Activated T-cell treated with anti-CD3 and anti-CD28 coated beads, Interleukin-2, amount 50 U/mL, for 24 hours (primary cell): ENCODE data around the gene CCL5.

Experiments used
- DNase-seq: peaks from one replicate; pipeline ENCODE4 v3.0.0-alpha.2; 2020
- H3K27ac Mint-ChIP-seq: 2 replicates; pipeline ENCODE4 v1.8.0; 2020; ENCODE audit warnings: mild to moderate bottlenecking, mixed read lengths
- H3K27me3 Mint-ChIP-seq: 2 replicates; pipeline ENCODE4 v1.8.0; 2020; ENCODE audit warnings: mixed read lengths
- H3K36me3 Mint-ChIP-seq: 2 replicates; pipeline ENCODE4 v1.8.0; 2020; ENCODE audit warnings: low read depth, mixed read lengths
- H3K4me1 Mint-ChIP-seq: 2 replicates; pipeline ENCODE4 v1.8.0; 2020; ENCODE audit warnings: low read depth, mixed read lengths
- H3K4me3 Mint-ChIP-seq: 2 replicates; pipeline ENCODE4 v1.8.0; 2020; ENCODE audit warnings: mild to moderate bottlenecking, moderate library complexity, mixed read lengths
- H3K9me3 Mint-ChIP-seq: 2 replicates; pipeline ENCODE4 v1.8.0; 2020; ENCODE audit warnings: mixed read lengths

CCL5 gene

DNA sequence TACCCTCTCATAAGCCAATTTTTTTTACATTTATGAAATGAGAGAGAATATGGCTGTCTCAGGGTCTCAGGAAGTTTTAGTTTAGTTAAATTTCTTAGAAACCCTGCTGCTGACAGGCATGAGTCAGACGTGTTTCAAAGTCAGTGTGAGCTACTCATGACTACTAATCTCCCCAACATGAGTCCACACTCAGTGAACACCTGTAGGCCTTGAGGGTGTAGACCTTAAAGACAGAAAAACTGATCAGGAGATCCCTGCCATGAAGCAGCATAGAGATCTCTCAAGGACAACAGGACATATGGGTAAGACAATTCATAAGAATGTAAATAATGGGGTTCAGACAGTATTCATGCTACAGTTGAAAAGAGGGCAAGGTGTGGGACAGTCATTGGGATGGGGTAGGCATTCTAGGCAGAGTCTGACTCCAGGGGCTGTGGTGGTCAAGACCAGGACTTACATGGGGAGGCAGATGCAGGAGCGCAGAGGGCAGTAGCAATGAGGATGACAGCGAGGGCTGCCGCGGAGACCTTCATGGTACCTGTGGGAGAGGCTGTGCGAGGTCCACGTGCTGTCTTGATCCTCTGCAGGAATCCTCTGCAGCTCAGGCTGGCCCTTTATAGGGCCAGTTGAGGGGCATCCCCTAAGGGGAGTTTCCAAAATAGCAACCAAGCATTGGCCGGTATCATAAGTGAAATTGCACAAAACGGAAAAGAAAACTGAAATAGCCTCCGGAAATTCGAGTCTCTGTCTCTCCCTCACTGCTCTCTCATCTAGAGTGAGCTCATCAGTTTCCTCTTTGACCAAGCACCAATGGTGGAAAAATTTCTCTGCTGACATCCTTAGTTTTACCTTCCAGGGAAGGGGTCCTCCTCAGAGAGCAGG is at the start of gene CCL5:
CCL5 (minus strand) TSS at position 588 of the 882 bp plus-strand sequence.
- Mint-ChIP-seq H3K9me3 (no peaks in the 10 kb centered on the region), H3K4me1 (peaks cover 64% of the 10 kb centered on the region), H3K27ac (peak within 1 kb of the TSS; percentile 96), H3K4me3 (peak within 1 kb of the TSS; percentile 77), H3K36me3 (peaks cover 14% of the 10 kb centered on the region), H3K27me3 (no peaks in the 10 kb centered on the region)
- peak; percentile 67 for DNase-seq

DNA sequence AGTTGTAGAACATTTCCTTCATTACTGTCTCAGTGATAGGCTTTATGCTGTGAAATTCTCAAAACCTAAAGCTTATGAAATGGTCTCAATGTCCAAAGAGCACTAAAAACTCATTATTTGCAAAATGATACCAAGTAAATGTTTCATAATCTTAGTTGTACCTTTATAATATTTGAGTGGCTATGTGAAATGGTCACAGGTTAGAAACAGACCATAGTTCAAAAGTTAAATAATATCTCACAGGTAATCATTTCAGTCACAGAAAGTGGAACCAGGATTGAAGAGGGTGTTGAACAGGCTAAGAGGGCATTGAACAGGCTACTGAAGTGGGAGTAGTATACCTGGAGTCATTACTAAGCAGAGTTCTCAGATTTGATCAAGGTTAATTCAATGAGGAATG is 47.6 kb upstream of the CCL5 start:
- Mint-ChIP-seq H3K27me3 (no peaks in the 10 kb centered on the region), H3K27ac (no peak overlapping the region), H3K36me3 (peaks cover 5% of the 10 kb centered on the region), H3K9me3 (no peaks in the 10 kb centered on the region), H3K4me1 (peaks cover 33% of the 10 kb centered on the region), H3K4me3 (no peak overlapping the region)
- no peak for DNase-seq

DNA sequence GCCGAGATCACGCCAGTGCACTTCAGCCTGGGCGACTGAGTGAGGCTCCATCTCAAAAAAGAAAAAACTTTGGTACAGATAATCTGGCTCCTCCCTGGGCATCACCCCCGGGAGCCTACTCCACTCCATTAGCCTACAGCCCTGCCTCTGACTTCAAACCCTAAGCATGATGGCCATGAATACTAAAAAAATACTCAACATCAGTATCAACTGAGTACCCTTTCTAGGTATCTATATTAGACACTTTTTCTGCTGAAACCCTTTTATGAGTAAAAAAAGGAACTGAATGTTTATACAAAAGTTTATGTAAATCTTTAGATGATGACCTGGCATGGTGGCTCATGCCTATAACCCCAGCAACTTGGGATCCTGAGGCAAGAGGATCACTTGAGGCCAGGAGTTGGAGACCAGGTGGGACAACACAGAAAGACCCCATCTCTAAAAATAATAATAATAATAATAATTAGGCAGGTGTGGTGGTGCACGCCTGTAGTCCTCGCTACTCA is 43.5 kb upstream of the CCL5 start:
- no peaks in the 10 kb centered on the region for H3K9me3 Mint-ChIP-seq
- H3K4me3 Mint-ChIP-seq: no peak overlapping the region
- H3K36me3 Mint-ChIP-seq: peaks cover 4% of the 10 kb centered on the region

DNA sequence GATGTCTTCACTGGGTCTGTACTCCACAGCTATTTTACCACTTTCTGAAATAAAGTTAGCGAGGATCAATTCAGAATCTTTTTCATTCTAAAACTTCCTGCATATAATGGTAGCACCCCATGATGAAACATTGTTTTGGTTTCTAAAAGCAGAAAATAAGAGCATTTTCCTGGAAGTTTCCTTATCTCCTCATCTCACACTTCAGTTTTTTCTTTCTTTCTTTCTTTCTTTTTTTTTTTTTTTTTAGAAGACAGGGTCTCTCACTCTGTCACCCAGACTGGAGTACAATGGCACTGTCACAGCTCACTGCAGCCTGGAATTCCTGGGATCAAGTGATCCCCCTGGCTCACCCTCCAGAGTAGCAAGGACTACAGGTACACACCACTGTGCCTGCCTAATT is 40.1 kb upstream of the CCL5 start:
- no peak overlapping the region for H3K4me3 Mint-ChIP-seq
- no peaks in the 10 kb centered on the region for H3K27me3 Mint-ChIP-seq
- H3K36me3 Mint-ChIP-seq: peaks cover 4% of the 10 kb centered on the region
- no peak overlapping the region for H3K27ac Mint-ChIP-seq
- no peaks in the 10 kb centered on the region for H3K9me3 Mint-ChIP-seq
- H3K4me1 Mint-ChIP-seq: peaks cover 29% of the 10 kb centered on the region
- DNase-seq: no peak

More for the DNA sequence above, 43.5 kb upstream of the CCL5 start:
- Mint-ChIP-seq H3K4me1 (peaks cover 29% of the 10 kb centered on the region), H3K27ac (no peak overlapping the region), H3K27me3 (no peaks in the 10 kb centered on the region)
- no peak for DNase-seq

DNA sequence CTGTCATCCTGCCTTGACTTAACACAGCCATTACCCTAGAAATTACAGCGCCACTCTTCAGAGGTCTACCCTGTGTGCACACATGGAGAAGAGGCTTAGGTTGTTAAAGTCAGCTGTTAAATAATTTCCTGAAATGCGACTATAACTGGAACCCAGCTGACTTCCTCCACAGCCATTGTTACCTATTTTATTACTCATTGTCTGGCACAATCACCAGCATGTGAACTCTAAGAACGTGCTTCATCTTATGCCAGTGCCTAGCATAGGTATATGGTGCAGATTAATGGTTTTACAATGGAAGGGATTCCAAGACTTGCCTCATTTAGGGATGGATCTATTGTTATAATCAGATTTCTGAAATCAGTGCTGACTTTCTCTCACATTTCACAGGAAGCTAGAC is 38.5 kb upstream of the CCL5 start:
- H3K9me3 Mint-ChIP-seq: no peaks in the 10 kb centered on the region
- H3K27me3 Mint-ChIP-seq: no peaks in the 10 kb centered on the region
- H3K36me3 Mint-ChIP-seq: peaks cover 4% of the 10 kb centered on the region
- no peak overlapping the region for H3K27ac Mint-ChIP-seq
- DNase-seq: no peak
- no peak overlapping the region for H3K4me3 Mint-ChIP-seq
- peaks cover 32% of the 10 kb centered on the region for H3K4me1 Mint-ChIP-seq

DNA sequence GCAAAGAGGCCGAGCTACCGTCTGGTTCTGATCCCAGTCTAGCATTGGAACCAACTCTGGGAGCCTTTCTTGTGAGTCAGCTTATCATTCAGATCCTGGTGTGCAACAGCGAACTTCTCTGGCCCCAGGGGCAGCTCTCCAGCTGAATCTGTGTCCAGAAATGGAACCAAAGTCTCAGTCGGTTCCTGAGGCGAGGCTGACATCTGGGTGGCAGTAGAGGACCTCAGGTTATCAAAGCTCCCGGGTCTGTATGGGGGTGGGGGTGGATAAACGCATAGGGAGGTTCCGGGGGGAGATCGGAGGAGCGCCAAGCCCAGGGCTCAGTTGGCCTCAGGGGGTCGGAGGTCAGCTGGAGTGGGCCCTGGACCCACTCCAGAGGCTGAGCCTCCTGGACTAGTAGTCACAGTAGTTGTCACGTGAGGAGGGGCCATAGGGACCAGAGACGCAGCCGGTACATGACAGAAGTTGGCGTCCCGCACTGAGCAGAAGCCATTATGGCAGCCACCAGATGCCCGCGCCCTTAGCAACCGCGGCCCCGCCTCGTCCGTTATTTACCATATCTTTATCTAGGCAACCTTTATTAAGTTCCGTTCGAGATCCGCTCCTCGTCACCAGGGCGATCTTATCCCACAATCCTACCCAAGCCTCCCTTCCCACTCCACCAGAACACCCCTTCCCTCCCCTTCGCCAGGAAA is 37.5 kb upstream of the CCL5 start:
- no peak overlapping the region for H3K27ac Mint-ChIP-seq
- H3K4me3 Mint-ChIP-seq: no peak overlapping the region

DNA sequence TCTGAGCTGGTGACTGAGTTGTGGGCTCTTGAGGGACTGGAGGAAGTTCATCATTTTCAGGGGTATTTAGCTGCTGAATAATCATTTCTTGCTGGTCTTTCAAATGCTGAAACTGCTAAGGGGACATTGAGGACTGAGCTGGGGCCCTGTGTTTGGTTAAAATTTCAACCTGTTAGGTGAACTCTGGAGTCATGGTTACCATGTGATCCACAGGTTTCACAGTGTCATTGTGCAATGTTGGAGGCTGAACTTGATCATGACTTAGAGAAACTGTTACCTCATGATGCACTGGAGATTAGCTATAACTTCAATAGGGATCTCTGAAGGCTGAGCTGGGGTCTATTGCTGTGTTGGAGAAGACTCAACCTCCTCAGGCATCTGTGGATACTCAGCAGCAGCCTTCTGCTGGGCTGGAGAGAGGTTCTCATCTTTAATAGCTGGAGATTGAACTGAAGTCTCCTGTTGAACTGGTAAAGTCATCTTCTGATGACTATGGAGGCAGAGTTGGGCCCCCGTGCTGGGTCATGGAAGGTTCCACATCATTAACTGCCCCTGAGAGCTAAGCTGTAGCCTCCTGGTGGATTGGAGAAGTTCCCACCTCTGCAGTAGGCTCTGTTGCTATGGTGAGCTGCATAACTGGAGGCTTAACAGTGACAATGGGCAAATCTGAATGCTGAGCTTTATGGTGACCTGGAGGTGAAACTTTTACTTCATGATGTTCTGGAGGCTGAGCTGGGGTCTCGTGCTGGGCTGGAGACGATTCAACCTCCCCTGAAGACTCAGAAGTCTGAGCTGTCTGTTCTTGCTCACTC is 35.2 kb upstream of the CCL5 start:
- Mint-ChIP-seq H3K4me3 (no peak overlapping the region), H3K4me1 (peaks cover 32% of the 10 kb centered on the region), H3K27me3 (no peaks in the 10 kb centered on the region), H3K9me3 (no peaks in the 10 kb centered on the region), H3K36me3 (no peaks in the 10 kb centered on the region), H3K27ac (no peak overlapping the region)
- no peak for DNase-seq

More for the DNA sequence above, 37.5 kb upstream of the CCL5 start:
- H3K4me1 Mint-ChIP-seq: peaks cover 37% of the 10 kb centered on the region
- peaks cover 1% of the 10 kb centered on the region for H3K36me3 Mint-ChIP-seq
- no peaks in the 10 kb centered on the region for H3K27me3 Mint-ChIP-seq
- DNase-seq: no peak
- H3K9me3 Mint-ChIP-seq: no peaks in the 10 kb centered on the region

DNA sequence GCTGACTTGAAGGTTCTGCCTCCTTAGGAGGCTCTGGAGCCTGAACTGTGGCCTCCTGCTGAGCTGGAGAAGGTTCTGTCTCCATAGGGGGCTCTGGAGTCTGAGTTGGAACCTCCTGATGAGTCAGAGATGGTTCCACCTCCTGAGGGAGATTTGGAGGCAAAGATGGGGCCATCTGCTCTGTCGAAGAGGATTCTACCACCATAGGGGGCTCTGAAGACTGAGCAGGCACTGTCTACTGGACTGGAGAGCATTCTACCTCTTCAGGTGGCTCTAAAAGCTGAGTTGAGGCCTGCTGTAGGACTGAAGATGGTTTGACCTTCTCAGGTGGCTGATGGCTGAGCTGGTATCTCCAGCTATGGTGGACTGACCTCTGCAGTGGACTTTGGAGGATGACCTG is 34.2 kb upstream of the CCL5 start:
- peaks cover 23% of the 10 kb centered on the region for H3K4me1 Mint-ChIP-seq
- H3K4me3 Mint-ChIP-seq: no peak overlapping the region

DNA sequence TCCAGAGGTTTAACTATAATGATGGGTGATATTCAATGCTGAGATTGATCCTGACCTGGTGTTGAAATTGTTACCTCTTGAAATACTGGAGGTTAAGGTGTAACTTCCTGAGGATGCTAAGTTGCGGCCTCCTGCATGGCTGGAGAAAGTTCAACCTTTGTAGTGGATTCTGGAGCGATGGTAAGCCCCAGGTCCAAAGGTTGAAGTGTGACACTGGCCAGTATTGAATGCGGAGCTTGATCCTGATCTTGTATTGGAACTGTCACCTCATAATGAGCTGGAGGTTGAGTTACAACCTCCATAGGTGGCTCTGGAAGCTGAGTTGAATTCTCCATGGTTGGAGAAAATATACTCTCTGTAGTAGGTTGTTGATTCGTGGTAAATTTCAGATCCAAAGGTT is 33.4 kb upstream of the CCL5 start:
- H3K27me3 Mint-ChIP-seq: no peaks in the 10 kb centered on the region
- H3K4me1 Mint-ChIP-seq: peaks cover 23% of the 10 kb centered on the region
- H3K9me3 Mint-ChIP-seq: no peaks in the 10 kb centered on the region
- H3K27ac Mint-ChIP-seq: no peak overlapping the region
- H3K36me3 Mint-ChIP-seq: no peaks in the 10 kb centered on the region
- no peak for DNase-seq
- no peak overlapping the region for H3K4me3 Mint-ChIP-seq

More for the DNA sequence above, 34.2 kb upstream of the CCL5 start:
- H3K27me3 Mint-ChIP-seq: no peaks in the 10 kb centered on the region
- no peak for DNase-seq
- no peak overlapping the region for H3K27ac Mint-ChIP-seq
- no peaks in the 10 kb centered on the region for H3K9me3 Mint-ChIP-seq
- no peaks in the 10 kb centered on the region for H3K36me3 Mint-ChIP-seq

DNA sequence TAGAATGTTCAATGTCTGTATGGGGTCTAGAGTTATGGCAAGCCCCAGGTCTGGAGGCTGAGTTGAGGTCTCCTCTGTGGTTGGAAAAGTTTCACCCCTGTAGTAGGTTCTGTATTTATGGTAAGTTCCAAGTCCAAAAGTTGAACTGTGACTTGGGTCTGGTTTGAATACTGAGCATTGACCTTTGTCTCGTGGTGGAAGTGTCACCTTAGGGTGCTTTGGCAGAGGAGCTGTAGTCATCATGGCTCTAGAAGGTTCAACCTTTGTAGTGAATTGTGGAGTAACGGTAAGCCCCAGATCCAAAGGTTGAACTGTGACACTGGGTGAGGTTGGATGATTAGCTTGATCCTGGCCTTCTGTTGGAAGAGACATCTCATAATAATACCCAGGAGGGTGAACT is 32.8 kb upstream of the CCL5 start:
- Mint-ChIP-seq H3K9me3 (no peaks in the 10 kb centered on the region), H3K4me3 (no peak overlapping the region), H3K36me3 (no peaks in the 10 kb centered on the region), H3K27me3 (no peaks in the 10 kb centered on the region), H3K4me1 (peaks cover 19% of the 10 kb centered on the region), H3K27ac (no peak overlapping the region)
- DNase-seq: no peak

DNA sequence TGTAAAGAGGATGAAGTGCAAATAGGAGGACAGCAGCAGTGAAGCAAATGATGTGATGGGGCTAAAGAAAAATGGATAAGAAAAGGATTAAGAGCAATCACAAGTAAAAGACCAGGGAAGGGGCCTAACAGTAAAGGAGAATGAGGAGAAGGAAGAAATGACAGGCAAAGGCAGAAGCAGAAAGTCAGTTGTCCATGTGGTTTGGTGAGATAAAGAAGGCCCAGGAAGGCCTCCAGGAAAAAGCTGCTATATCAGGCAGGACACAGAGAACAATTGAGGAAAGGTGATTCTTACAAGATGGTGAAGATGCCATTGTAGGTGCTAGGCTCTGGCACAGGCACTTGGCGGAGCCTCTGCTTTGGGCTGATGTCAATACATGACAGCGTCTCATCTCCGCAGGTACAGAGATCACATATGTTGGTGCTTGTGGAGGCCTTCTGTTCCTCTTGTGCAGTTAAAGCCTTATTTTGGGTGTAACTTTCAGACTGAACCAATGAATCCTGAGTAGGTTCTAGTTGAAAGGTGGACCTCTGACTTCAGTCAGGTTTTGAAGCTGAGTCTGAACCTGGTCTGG is 32.3 kb upstream of the CCL5 start:
- no peaks in the 10 kb centered on the region for H3K9me3 Mint-ChIP-seq
- H3K36me3 Mint-ChIP-seq: no peaks in the 10 kb centered on the region
- no peaks in the 10 kb centered on the region for H3K27me3 Mint-ChIP-seq
- DNase-seq: no peak
- H3K27ac Mint-ChIP-seq: no peak overlapping the region
- no peak overlapping the region for H3K4me3 Mint-ChIP-seq
- H3K4me1 Mint-ChIP-seq: peaks cover 19% of the 10 kb centered on the region

DNA sequence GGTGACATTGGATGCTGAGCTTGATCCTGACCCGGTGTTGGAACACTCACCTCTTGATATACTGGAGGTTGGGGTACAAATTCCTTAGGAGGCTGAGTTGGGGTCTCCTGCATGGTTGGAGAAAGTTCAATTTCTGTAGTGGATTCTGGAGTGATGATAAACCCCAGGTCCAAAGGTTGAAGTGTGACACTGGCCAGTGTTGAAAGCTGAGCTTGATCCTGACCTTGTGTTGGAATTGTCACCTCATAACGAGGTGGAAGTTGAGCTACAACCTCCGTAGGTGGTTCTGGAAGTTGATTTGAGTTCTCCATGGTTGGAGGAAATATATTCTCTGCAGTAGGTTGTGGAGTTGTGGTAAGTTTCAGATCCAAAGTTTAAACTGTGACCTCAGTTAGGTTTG is 29.2 kb upstream of the CCL5 start:
- DNase-seq: no peak
- H3K36me3 Mint-ChIP-seq: no peaks in the 10 kb centered on the region
- H3K4me3 Mint-ChIP-seq: no peak overlapping the region
- H3K9me3 Mint-ChIP-seq: no peaks in the 10 kb centered on the region
- no peaks in the 10 kb centered on the region for H3K27me3 Mint-ChIP-seq
- no peak overlapping the region for H3K27ac Mint-ChIP-seq
- H3K4me1 Mint-ChIP-seq: peaks cover 12% of the 10 kb centered on the region

DNA sequence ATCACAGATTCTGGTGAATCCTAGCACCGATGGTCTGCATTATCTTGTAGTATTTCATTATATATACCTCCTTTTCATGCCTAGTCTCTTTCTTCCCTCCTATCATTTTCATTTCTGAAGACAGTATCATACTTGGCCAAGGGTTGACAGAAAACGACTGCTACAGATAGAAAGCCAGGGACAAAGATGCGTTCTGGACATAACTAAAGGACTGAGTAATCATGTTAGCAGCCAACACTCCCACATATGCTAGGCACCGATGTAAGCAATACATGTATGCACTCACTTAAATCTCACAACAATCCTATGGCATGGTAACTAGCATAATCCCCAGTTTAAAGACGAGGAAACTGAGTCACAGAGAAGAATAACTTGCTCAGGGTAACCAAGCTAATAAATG is 27.5 kb upstream of the CCL5 start:
- Mint-ChIP-seq H3K27ac (no peak overlapping the region), H3K36me3 (no peaks in the 10 kb centered on the region), H3K4me1 (peaks cover 7% of the 10 kb centered on the region), H3K27me3 (no peaks in the 10 kb centered on the region), H3K4me3 (no peak overlapping the region), H3K9me3 (no peaks in the 10 kb centered on the region)
- no peak for DNase-seq

DNA sequence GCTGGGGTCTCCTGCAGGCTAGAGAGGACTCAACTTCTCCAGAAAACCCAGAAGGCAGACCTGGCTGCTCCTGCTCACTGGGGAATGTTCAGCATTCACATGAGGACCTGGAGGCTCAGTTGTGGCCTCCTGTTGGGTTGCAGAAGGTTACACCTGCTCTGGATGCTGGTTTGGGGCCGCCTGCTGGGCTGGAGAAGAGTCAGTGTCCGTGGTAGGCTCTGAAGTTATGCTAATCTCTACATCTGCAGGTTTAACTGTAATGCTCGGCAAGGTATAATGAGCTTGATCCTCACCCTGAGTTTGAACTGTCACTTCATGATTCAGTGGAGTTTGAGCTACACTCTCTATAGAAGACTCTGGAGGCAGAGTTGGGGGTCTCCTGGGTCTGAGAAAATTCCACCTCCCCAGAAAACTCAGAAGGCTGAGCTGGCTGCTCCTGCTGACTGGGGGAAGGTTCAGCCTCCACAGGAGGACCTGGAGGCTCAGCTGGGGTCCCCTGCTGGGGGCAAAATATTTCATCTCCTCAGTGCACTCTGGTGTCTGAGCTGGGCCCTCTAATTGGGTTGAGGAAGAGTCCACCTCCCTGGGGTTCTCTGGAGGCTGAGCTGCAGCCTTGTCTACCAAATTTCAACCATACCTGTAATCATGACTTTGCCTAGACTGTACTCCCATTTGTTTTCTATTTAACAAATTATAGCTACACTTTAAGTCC is 26.9 kb upstream of the CCL5 start:
- Mint-ChIP-seq H3K9me3 (no peaks in the 10 kb centered on the region), H3K27ac (no peak overlapping the region), H3K4me3 (no peak overlapping the region), H3K27me3 (no peaks in the 10 kb centered on the region), H3K4me1 (peaks cover 9% of the 10 kb centered on the region), H3K36me3 (no peaks in the 10 kb centered on the region)
- no peak for DNase-seq
